HEK293 (cell line): ENCODE data around the gene WTAP.

Experiments used
- CTCF ChIA-PET: fragments of 350-600 bp; formaldehyde crosslinking; extraction: SDS; loops from one replicate; lab custom pipeline; 2021; ENCODE audit warnings: antibody characterized with exemption; lab: Yijun Ruan, JAX
- POLR2A ChIA-PET: fragments of 300-600 bp; formaldehyde crosslinking; extraction: SDS; loops from one replicate; lab custom pipeline; 2020; ENCODE audit warnings: antibody characterized with exemption, inconsistent platforms; lab: Yijun Ruan, JAX
- H3K27ac ChIP-seq: fragments of 200-500 bp; sonication (Bioruptor generic); 2 replicates; pipeline ENCODE4 v1.5.1; 2014; ENCODE audit warnings: low read depth, low read length, control low read depth, inconsistent platforms; ENCODE audit errors: extremely low read depth
- H3K36me3 ChIP-seq, 2 experiments: fragments of 200-500 bp in 1 of 2; sonication (Bioruptor generic) in 1 of 2; 1 replicate in 1 of 2; 2 replicates in 1 of 2; pipeline ENCODE4 v1.5.1; 2014 to 2017; ENCODE audit warnings: inconsistent platforms in 2 of 2, low read length in 2 of 2; ENCODE audit not compliant: control insufficient read depth in 2 of 2, insufficient read depth in 1 of 2
- H3K4me1 ChIP-seq: fragments of 200-500 bp; sonication (Bioruptor generic); 2 replicates; pipeline ENCODE4 v1.5.1; 2014; ENCODE audit warnings: mild to moderate bottlenecking, low read length, inconsistent platforms; ENCODE audit not compliant: control insufficient read depth, insufficient read depth
- H3K4me3 ChIP-seq: 2 replicates; pipeline ENCODE4 v1.5.1; 2011; ENCODE audit warnings: low read depth, mild to moderate bottlenecking, control low read depth, low read length, moderate library complexity
- H3K9me3 ChIP-seq: fragments of 200-500 bp; sonication (Bioruptor generic); 2 replicates; pipeline ENCODE4 v1.5.1; 2014; ENCODE audit warnings: low read depth, low read length, inconsistent platforms; ENCODE audit not compliant: control insufficient read depth, insufficient read depth
- FEZF1 ChIP-seq: fragments of 450-650 bp; formaldehyde crosslinking; IDR thresholded peaks from 2 replicates; pipeline ENCODE4 v1.5.1; 2016; ENCODE audit warnings: missing biosample characterization, missing genetic modification characterization
- HOXA7 ChIP-seq: sonication (generic); formaldehyde crosslinking; IDR thresholded peaks from 2 replicates; pipeline ENCODE4 v1.8.1; 2022; ENCODE audit warnings: missing genetic modification reagents, borderline replicate concordance
- KLF1 ChIP-seq: fragments of 450-650 bp; formaldehyde crosslinking; IDR thresholded peaks from 2 replicates; pipeline ENCODE4 v1.5.1; 2016; ENCODE audit warnings: missing biosample characterization, missing genetic modification characterization
- ZBTB17 ChIP-seq: fragments of 450-650 bp; formaldehyde crosslinking; IDR thresholded peaks from 2 replicates; pipeline ENCODE4 v1.5.1; 2016; ENCODE audit warnings: missing biosample characterization, missing genetic modification characterization
- ZNF121 ChIP-seq: fragments of 450-650 bp; formaldehyde crosslinking; IDR thresholded peaks from 2 replicates; pipeline ENCODE4 v1.5.1; 2016; ENCODE audit warnings: missing biosample characterization, missing genetic modification characterization
- ZNF174 ChIP-seq: fragments of 450-650 bp; formaldehyde crosslinking; IDR thresholded peaks from 2 replicates; pipeline ENCODE4 v1.5.0; 2017; ENCODE audit warnings: missing biosample characterization, mild to moderate bottlenecking, missing genetic modification characterization
- ZNF19 ChIP-seq: fragments of 450-650 bp; formaldehyde crosslinking; IDR thresholded peaks from 2 replicates; pipeline ENCODE4; 2016; ENCODE audit warnings: missing biosample characterization, missing genetic modification characterization, low read depth
- ZNF23 ChIP-seq: fragments of 450-650 bp; formaldehyde crosslinking; IDR thresholded peaks from 2 replicates; pipeline ENCODE4 v1.5.1; 2016; ENCODE audit warnings: missing biosample characterization, missing genetic modification characterization, borderline replicate concordance
- ZNF324 ChIP-seq: fragments of 450-650 bp; formaldehyde crosslinking; IDR thresholded peaks from 2 replicates; pipeline ENCODE4 v1.5.1; 2016; ENCODE audit warnings: missing biosample characterization, missing genetic modification characterization
- ZNF398 ChIP-seq: fragments of 450-650 bp; formaldehyde crosslinking; IDR thresholded peaks from 2 replicates; pipeline ENCODE4 v1.5.1; 2017; ENCODE audit warnings: missing biosample characterization, missing genetic modification characterization
- ZNF404 ChIP-seq: fragments of 450-650 bp; formaldehyde crosslinking; IDR thresholded peaks from 2 replicates; pipeline ENCODE4 v1.5.1; 2017; ENCODE audit warnings: missing biosample characterization, missing genetic modification characterization
- ZNF558 ChIP-seq: fragments of 450-650 bp; formaldehyde crosslinking; IDR thresholded peaks from 2 replicates; pipeline ENCODE4 v1.5.1; 2016; ENCODE audit warnings: missing biosample characterization, missing genetic modification characterization
- ZNF600 ChIP-seq: fragments of 450-650 bp; formaldehyde crosslinking; IDR thresholded peaks from 2 replicates; pipeline ENCODE4 v1.5.1; 2016; ENCODE audit warnings: missing biosample characterization, missing genetic modification characterization
- TF ChIP-seq, protein P1 (sequence below): fragments of 450-650 bp; formaldehyde crosslinking; IDR thresholded peaks from 2 replicates; pipeline ENCODE4 v1.5.1; 2016; ENCODE audit warnings: missing biosample characterization, missing genetic modification characterization
- TF ChIP-seq, protein P2 (sequence below): fragments of 450-650 bp; formaldehyde crosslinking; IDR thresholded peaks from 2 replicates; pipeline ENCODE4 v1.5.1; 2016; ENCODE audit warnings: missing biosample characterization, missing genetic modification characterization, low read depth
- TF ChIP-seq, protein P3 (sequence below): IDR thresholded peaks from 2 replicates; pipeline ENCODE4 v1.6.1; 2011; ENCODE audit warnings: mild to moderate bottlenecking, low read depth, low read length, borderline replicate concordance
- TF ChIP-seq, protein P4 (sequence below): fragments of 450-650 bp; formaldehyde crosslinking; IDR thresholded peaks from 2 replicates; pipeline ENCODE4 v1.5.1; 2016; ENCODE audit warnings: missing biosample characterization, missing genetic modification characterization

Gene WTAP

DNA sequence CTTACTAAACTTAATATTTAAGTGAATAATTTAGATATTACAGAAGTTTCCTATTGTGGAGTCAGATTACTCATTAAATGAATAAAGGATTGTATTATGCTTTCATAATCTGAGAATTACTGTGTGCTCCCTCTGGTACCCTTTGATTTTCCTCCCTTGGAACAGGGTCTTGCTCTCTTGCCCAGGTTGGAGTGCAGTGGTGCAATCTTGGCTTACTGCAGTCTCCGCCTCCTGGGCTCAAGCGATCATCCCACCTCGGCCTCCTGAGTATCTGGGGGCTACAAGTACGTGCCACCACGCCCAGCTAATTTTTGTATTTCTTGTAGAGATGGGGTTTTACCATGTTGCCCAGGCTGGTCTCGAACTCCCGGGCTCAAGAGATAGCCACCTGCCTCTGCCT lies 9.6 kb downstream of the WTAP start:
- ChIA-PET POLR2A (interaction anchor here (1.2 to 2.7 kb wide), 4 partner anchors 8 to 53 kb away, joined by 3 to 10 read pairs (median 7); partner anchors contain the start of genes TCP1 and WTAP), CTCF (interaction anchor here (0.8 to 1.9 kb wide), 2 partner anchors 10 to 46 kb away, joined by 3 to 12 read pairs; no protein-coding TSS in a partner anchor)
- Histone ChIP-seq H3K27ac (no peak overlapping the region), H3K4me1 (peaks cover 5% of the 10 kb centered on the region; the same call in 1 of the 2 replicates), H3K4me3 (no peak overlapping the region), H3K36me3 (peaks cover 20 to 51% of the 10 kb centered on the region in 2 experiments), H3K9me3 (no peaks in the 10 kb centered on the region)
- TF ChIP-seq ZNF121 (tag by site-specific recombination) (peak; percentile 91), ZNF600 (tag by site-specific recombination) (no peak)

GRCh38 chr6:159739341-159739740 lies 12.0 kb downstream of the WTAP start:
- Histone ChIP-seq H3K9me3 (no peaks in the 10 kb centered on the region), H3K4me3 (no peak overlapping the region), H3K27ac (no peak overlapping the region), H3K4me1 (peaks cover 5% of the 10 kb centered on the region; the same call in 1 of the 2 replicates), H3K36me3 (peaks cover 42 to 75% of the 10 kb centered on the region in 2 experiments)
- ChIA-PET CTCF (interaction anchor here (0.6 to 2.0 kb wide), 3 partner anchors 19 to 554 kb away, joined by 4 to 5 read pairs (median 4); no protein-coding TSS in a partner anchor), POLR2A (no interaction called here)
- no peak for TF ChIP-seq ZNF558 (tag by site-specific recombination)
- no peak for TF ChIP-seq FEZF1
- no peak for TF ChIP-seq KLF1 (tag by site-specific recombination)
- TF ChIP-seq ZBTB17 (tag by site-specific recombination), result no peak
- no peak for TF ChIP-seq ZNF174 (tag by site-specific recombination)
- no peak for TF ChIP-seq ZNF19 (tag by site-specific recombination)
- no peak for TF ChIP-seq ZNF398 (tag by site-specific recombination)
- TF ChIP-seq, protein P1, sequence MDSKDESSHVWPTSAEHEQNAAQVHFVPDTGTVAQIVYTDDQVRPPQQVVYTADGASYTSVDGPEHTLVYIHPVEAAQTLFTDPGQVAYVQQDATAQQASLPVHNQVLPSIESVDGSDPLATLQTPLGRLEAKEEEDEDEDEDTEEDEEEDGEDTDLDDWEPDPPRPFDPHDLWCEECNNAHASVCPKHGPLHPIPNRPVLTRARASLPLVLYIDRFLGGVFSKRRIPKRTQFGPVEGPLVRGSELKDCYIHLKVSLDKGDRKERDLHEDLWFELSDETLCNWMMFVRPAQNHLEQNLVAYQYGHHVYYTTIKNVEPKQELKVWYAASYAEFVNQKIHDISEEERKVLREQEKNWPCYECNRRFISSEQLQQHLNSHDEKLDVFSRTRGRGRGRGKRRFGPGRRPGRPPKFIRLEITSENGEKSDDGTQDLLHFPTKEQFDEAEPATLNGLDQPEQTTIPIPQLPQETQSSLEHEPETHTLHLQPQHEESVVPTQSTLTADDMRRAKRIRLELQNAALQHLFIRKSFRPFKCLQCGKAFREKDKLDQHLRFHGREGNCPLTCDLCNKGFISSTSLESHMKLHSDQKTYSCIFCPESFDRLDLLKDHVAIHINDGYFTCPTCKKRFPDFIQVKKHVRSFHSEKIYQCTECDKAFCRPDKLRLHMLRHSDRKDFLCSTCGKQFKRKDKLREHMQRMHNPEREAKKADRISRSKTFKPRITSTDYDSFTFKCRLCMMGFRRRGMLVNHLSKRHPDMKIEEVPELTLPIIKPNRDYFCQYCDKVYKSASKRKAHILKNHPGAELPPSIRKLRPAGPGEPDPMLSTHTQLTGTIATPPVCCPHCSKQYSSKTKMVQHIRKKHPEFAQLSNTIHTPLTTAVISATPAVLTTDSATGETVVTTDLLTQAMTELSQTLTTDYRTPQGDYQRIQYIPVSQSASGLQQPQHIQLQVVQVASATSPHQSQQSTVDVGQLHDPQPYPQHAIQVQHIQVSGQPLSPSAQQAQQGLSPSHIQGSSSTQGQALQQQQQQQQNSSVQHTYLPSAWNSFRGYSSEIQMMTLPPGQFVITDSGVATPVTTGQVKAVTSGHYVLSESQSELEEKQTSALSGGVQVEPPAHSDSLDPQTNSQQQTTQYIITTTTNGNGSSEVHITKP (tag by site-specific recombination), result no peak
- no peak for TF ChIP-seq ZNF404 (tag by site-specific recombination)
- no peak for TF ChIP-seq HOXA7 (CRISPR knock-in tag)
- TF ChIP-seq ZNF23 (tag by site-specific recombination), result no peak
- TF ChIP-seq ZNF324 (tag by site-specific recombination), result no peak
- TF ChIP-seq, protein P2, sequence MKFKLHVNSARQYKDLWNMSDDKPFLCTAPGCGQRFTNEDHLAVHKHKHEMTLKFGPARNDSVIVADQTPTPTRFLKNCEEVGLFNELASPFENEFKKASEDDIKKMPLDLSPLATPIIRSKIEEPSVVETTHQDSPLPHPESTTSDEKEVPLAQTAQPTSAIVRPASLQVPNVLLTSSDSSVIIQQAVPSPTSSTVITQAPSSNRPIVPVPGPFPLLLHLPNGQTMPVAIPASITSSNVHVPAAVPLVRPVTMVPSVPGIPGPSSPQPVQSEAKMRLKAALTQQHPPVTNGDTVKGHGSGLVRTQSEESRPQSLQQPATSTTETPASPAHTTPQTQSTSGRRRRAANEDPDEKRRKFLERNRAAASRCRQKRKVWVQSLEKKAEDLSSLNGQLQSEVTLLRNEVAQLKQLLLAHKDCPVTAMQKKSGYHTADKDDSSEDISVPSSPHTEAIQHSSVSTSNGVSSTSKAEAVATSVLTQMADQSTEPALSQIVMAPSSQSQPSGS (tag by site-specific recombination), result no peak
- TF ChIP-seq, protein P3, sequence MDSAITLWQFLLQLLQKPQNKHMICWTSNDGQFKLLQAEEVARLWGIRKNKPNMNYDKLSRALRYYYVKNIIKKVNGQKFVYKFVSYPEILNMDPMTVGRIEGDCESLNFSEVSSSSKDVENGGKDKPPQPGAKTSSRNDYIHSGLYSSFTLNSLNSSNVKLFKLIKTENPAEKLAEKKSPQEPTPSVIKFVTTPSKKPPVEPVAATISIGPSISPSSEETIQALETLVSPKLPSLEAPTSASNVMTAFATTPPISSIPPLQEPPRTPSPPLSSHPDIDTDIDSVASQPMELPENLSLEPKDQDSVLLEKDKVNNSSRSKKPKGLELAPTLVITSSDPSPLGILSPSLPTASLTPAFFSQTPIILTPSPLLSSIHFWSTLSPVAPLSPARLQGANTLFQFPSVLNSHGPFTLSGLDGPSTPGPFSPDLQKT, result no peak
- TF ChIP-seq, protein P4, sequence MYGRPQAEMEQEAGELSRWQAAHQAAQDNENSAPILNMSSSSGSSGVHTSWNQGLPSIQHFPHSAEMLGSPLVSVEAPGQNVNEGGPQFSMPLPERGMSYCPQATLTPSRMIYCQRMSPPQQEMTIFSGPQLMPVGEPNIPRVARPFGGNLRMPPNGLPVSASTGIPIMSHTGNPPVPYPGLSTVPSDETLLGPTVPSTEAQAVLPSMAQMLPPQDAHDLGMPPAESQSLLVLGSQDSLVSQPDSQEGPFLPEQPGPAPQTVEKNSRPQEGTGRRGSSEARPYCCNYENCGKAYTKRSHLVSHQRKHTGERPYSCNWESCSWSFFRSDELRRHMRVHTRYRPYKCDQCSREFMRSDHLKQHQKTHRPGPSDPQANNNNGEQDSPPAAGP (tag by site-specific recombination), result no peak
